ENCODE data around the gene DOK6. TPM values are rescaled to one million over a fixed set of nuclear protein-coding genes. Genes with fewer than 3 reads are reported as not detected.

Gene DOK6
- total and polyA plus RNA-seq, 11 donors, result 0.46 to 9.7 (median 2.9) TPM

- 54 to 66% (median 63%) methylated on average over 6 of the region's 6 CpGs for WGBS, 4 donors
- intact Hi-C loops (cut with DNase I), result loop anchor here in 1 of 10 donors (10.0 kb wide), 1 partner anchor 610 kb away; no protein-coding TSS in a partner anchor
- DNase-seq, result no peak
- no peaks in the 10 kb centered on the region for H3K36me3 ChIP-seq
- TF ChIP-seq POLR2A (IDR thresholded peaks at IDR 0.05), result no peak
- TF ChIP-seq CTCF (IDR thresholded peaks at IDR 0.05), result peak in 4 of 12 donors; percentile 13 to 31 (median 21)
- no peak overlapping the region for H3K27ac ChIP-seq
- peaks cover 0 to 10% (median 2%) of the 10 kb centered on the region in 12 donors for H3K9me3 ChIP-seq
- no peak overlapping the region for H3K4me3 ChIP-seq
- no peak for ATAC-seq
- peaks cover 0 to 2% (median 0%) of the 10 kb centered on the region in 12 donors for H3K4me1 ChIP-seq
- H3K27me3 ChIP-seq, result no peaks in the 10 kb centered on the region
Observed at GRCh38 chr18:69484699-69485396, 84.2 kb downstream of the DOK6 start.

DNA sequence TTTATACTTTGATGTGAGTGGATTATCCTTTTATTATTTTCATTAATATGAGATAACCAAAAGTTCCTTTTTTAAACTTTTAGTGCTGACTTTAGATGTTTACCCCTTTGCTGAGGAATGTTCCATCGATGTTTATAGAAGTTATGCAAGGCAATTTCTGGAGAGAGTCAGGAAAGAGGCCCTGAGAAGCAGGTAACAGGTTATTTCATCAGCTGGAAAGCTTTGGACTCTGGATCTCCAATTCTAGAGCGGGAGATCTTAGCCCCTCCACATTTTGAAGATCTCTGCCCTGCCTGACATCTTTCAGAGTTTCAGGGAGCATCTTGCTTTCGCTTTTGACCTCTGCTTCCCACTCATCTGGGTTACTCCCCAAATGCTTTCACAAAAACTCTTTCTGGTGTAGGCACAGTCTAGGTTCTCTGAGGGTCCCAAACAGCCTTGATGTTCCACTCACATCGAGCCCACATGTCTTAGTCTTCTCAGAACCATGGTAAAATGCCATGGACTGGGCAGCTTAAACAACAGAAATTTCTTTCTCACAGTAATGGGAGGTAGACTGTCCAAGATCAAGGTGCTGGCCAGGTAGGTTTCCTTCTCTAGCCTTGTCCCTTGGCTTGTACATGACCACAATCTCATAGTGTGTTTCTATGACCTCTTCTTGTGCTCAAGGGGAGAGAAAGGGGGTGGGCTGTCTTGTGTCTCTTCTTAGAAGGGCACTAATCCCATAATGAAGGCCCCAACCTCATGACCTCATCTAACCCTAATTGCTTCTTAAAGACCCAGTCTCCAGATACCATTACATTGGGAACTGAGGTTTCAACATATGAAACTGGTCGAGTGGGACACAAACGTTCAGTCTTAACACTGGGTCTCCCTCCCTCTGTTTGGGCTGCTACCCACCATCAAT, 87.1 kb downstream of the DOK6 start:
- no peak for ATAC-seq
- Histone ChIP-seq H3K36me3 (no peaks in the 10 kb centered on the region), H3K4me1 (peaks cover 0 to 4% (median 0%) of the 10 kb centered on the region in 12 donors), H3K27ac (no peak overlapping the region), H3K9me3 (peaks cover 0 to 10% (median 2%) of the 10 kb centered on the region in 12 donors), H3K4me3 (no peak overlapping the region), H3K27me3 (no peaks in the 10 kb centered on the region)
- TF ChIP-seq POLR2A (IDR thresholded peaks at IDR 0.05), result no peak
- TF ChIP-seq CTCF (IDR thresholded peaks at IDR 0.05), result no peak
- WGBS, 4 donors, result 74 to 88% (median 78%) methylated on average over 6 of the region's 6 CpGs
- no peak for DNase-seq
- intact Hi-C loops (cut with DNase I), result loop anchor here in 1 of 10 donors (10.0 kb wide), 1 partner anchor 607 kb away; no protein-coding TSS in a partner anchor

- H3K27me3 ChIP-seq, result no peaks in the 10 kb centered on the region
- ATAC-seq, result no peak
- H3K4me1 ChIP-seq, result peaks cover 0 to 4% (median 0%) of the 10 kb centered on the region in 12 donors
- WGBS, 4 donors, result 61 to 76% (median 75%) methylated on average over 1 of the region's 1 CpG
- intact Hi-C loops (cut with DNase I), result no loop called here
- TF ChIP-seq CTCF (IDR thresholded peaks at IDR 0.05), result no peak
- no peak for TF ChIP-seq POLR2A (IDR thresholded peaks at IDR 0.05)
- no peak overlapping the region for H3K27ac ChIP-seq
- no peak for DNase-seq
- peaks cover 0 to 10% (median 2%) of the 10 kb centered on the region in 12 donors for H3K9me3 ChIP-seq
- no peaks in the 10 kb centered on the region for H3K36me3 ChIP-seq
- no peak overlapping the region for H3K4me3 ChIP-seq
Observed at GRCh38 chr18:69490072-69490471, 89.4 kb downstream of the DOK6 start.

DNA sequence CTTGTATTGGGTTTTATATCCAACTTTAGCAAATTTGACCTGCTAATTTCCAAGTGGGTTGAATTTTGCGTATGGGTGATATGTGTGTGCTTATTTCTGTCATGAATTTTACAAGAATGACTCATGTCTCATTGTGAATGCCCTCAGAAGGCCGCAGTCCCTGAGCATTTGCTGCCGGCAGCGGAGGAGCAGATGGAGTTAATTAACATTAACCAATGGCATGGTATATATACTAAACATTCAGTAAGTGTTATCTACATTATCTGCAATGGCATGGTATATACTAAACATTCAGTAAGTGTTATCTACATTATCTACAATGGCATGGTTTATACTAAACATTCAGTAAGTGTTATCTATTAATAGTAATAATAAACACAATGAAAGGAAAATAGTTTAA, 90.1 kb downstream of the DOK6 start:
- no peak for TF ChIP-seq CTCF (IDR thresholded peaks at IDR 0.05)
- no peak for TF ChIP-seq POLR2A (IDR thresholded peaks at IDR 0.05)
- Histone ChIP-seq H3K4me1 (peaks cover 0 to 4% (median 0%) of the 10 kb centered on the region in 12 donors), H3K4me3 (no peak overlapping the region), H3K9me3 (peaks cover 0 to 10% (median 2%) of the 10 kb centered on the region in 12 donors), H3K36me3 (no peaks in the 10 kb centered on the region), H3K27me3 (no peaks in the 10 kb centered on the region), H3K27ac (no peak overlapping the region)
- intact Hi-C loops (cut with DNase I), result no loop called here
- ATAC-seq (peak in 1 of 4 donors; percentile 37), DNase-seq (peak in 1 of 5 donors; percentile 46)
- WGBS, 4 donors, result 59 to 87% (median 63%) methylated on average over 4 of the region's 4 CpGs
